IMR-90 (cell line): ENCODE results near the gene MFAP4.

Source experiments
- CEBPB ChIP-seq: IDR thresholded peaks from 2 replicates; pipeline ENCODE4 v1.6.1; 2012; ENCODE audit warnings: low read depth, low read length, improper control_type of control experiment
- CTCF ChIP-seq: conservative IDR thresholded peaks from 2 replicates; pipeline ENCODE4 v1.5.1; 2012; ENCODE audit warnings: mild to moderate bottlenecking, low read depth, low read length, improper control_type of control experiment
- MAFK ChIP-seq: IDR thresholded peaks from 2 replicates; pipeline ENCODE4 v1.6.1; 2012; ENCODE audit warnings: low read depth, low read length, improper control_type of control experiment
- MXI1 ChIP-seq: IDR thresholded peaks from 2 replicates; pipeline ENCODE4 v1.6.1; 2012; ENCODE audit warnings: low read depth, mild to moderate bottlenecking, low read length, moderate library complexity, borderline replicate concordance
- RAD21 ChIP-seq: IDR thresholded peaks from 2 replicates; pipeline ENCODE4 v1.6.1; 2012; ENCODE audit warnings: low read length, improper control_type of control experiment

DNA sequence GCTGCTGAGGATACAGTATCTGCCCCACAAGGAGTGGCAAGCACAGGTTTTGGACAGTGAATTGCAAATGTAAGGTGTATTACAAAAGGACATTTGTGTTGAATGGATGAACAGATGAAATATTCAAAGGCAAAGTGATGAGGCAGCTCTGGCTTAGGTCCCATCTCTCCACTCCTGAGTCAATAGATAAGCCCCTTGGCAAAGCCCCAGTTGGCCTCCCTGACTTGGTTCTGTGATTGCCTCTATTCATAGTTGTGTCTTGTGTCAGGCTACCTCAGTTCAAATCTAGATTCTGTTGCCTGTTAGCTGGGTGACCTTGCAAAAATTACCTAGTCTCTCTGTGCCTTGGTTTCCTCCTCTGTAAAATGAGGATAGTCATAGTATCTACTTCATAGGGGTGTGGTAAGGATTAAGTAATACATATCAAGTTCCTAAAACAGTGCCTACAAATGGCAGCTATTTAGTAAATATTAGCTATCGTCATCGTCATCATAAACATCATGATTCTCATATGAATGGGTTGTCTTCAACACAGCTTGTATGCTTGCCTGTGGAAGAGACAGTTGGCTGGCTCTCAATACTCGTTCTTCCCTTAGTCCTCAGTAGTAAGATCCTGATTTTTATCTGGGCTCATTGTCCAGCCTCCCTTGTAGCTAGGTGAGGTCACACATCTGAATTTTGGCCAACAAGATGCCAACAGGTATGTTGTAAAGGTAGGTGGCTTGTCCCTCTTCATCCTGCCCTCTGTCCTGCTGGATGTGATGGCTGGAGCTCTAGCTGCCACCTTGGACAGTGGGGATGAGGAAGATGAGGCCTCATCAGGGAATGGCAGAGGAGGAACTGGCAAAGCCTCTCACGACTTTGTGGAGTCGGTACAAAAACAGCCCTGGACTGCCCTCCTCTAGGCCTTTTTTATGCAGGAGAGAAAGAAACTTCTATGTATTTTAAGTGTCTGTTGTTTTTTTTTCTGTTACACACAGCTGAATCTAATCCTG is 2.1 kb upstream of the MFAP4 start:
- TF ChIP-seq CTCF = no peak
- TF ChIP-seq MAFK = no peak
- no peak for TF ChIP-seq CEBPB
- no peak for TF ChIP-seq RAD21
- TF ChIP-seq MXI1 = no peak
